ENCODE measurements around the gene MEG3.

- TF ChIP-seq TEAD4 (IDR thresholded peaks at IDR 0.05; ENCODE audit: low read depth, low read length) (no peak), CHD2 (IDR thresholded peaks at IDR 0.05; ENCODE audit: low read length) (no peak), TAF1 (IDR thresholded peaks at IDR 0.05; ENCODE audit: low read depth, low read length) (no peak), EZH2 (IDR thresholded peaks at IDR 0.05; ENCODE audit: low read depth, low read length, severe bottlenecking) (no peak), POLR2A (IDR thresholded peaks at IDR 0.05; ENCODE audit: control extremely low read depth in 1 of 2, low read depth in 2 of 2, low read length in 2 of 2) (no peak), TCF12 (IDR thresholded peaks at IDR 0.05; ENCODE audit: low read depth, low read length) (no peak), FOSL1 (IDR thresholded peaks at IDR 0.05; ENCODE audit: insufficient read depth, low read depth, low read length) (no peak), SP2 (IDR thresholded peaks at IDR 0.05; ENCODE audit: low read length) (no peak)
- TF ChIP-seq, protein P1, sequence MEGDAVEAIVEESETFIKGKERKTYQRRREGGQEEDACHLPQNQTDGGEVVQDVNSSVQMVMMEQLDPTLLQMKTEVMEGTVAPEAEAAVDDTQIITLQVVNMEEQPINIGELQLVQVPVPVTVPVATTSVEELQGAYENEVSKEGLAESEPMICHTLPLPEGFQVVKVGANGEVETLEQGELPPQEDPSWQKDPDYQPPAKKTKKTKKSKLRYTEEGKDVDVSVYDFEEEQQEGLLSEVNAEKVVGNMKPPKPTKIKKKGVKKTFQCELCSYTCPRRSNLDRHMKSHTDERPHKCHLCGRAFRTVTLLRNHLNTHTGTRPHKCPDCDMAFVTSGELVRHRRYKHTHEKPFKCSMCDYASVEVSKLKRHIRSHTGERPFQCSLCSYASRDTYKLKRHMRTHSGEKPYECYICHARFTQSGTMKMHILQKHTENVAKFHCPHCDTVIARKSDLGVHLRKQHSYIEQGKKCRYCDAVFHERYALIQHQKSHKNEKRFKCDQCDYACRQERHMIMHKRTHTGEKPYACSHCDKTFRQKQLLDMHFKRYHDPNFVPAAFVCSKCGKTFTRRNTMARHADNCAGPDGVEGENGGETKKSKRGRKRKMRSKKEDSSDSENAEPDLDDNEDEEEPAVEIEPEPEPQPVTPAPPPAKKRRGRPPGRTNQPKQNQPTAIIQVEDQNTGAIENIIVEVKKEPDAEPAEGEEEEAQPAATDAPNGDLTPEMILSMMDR (IDR thresholded peaks at IDR 0.05; ENCODE audit: control extremely low read depth in 1 of 3, insufficient read depth in 1 of 3, low read depth in 1 of 3, low read length in 3 of 3): no peak
- TF ChIP-seq, protein P2, sequence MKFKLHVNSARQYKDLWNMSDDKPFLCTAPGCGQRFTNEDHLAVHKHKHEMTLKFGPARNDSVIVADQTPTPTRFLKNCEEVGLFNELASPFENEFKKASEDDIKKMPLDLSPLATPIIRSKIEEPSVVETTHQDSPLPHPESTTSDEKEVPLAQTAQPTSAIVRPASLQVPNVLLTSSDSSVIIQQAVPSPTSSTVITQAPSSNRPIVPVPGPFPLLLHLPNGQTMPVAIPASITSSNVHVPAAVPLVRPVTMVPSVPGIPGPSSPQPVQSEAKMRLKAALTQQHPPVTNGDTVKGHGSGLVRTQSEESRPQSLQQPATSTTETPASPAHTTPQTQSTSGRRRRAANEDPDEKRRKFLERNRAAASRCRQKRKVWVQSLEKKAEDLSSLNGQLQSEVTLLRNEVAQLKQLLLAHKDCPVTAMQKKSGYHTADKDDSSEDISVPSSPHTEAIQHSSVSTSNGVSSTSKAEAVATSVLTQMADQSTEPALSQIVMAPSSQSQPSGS (IDR thresholded peaks at IDR 0.05; ENCODE audit: low read length): no peak
- TF ChIP-seq, protein P3, sequence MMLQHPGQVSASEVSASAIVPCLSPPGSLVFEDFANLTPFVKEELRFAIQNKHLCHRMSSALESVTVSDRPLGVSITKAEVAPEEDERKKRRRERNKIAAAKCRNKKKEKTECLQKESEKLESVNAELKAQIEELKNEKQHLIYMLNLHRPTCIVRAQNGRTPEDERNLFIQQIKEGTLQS (IDR thresholded peaks at IDR 0.05; ENCODE audit: insufficient read depth, low read depth, low read length): no peak
Observed at GRCh38 chr14:100864960-100865681, 39.2 kb downstream of the MEG3 start.

Measured in H1 (cell line).